H9 (cell line): ENCODE measurements around the gene SCRN3. TPM values are rescaled to one million over a fixed set of nuclear protein-coding genes. Genes with fewer than 3 reads are reported as not detected.

Source experiments
- DNase-seq: peaks from one replicate; pipeline ENCODE4 v3.0.0-alpha.2; 2017
- H2AFZ ChIP-seq: one replicate; pipeline ENCODE4 v1.6.1; 2013; ENCODE audit warnings: mild to moderate bottlenecking, low read length, control low read depth, moderate library complexity
- H2AK5ac ChIP-seq: 2 replicates; pipeline ENCODE4 v1.6.1; 2013; ENCODE audit warnings: low read length, control low read depth, mixed read lengths; ENCODE audit not compliant: insufficient read length
- H2BK120ac ChIP-seq: one replicate; pipeline ENCODE4 v1.6.1; 2013; ENCODE audit warnings: low read depth, mild to moderate bottlenecking, low read length, control low read depth, inconsistent platforms; ENCODE audit not compliant: poor library complexity, severe bottlenecking
- H2BK12ac ChIP-seq: 2 replicates; pipeline ENCODE4 v1.6.1; 2013; ENCODE audit warnings: low read length, control low read depth, mixed read lengths, low read depth; ENCODE audit not compliant: insufficient read length
- H2BK15ac ChIP-seq: 2 replicates; pipeline ENCODE4 v1.6.1; 2013; ENCODE audit warnings: low read depth, low read length, control low read depth
- H2BK20ac ChIP-seq: one replicate; pipeline ENCODE4 v1.6.1; 2013; ENCODE audit warnings: low read depth, mild to moderate bottlenecking, low read length, control low read depth, inconsistent platforms; ENCODE audit not compliant: poor library complexity, severe bottlenecking
- H2BK5ac ChIP-seq: 2 replicates; pipeline ENCODE4 v1.6.1; 2013; ENCODE audit warnings: low read length, control low read depth, mixed read lengths; ENCODE audit not compliant: insufficient read length
- H3K14ac ChIP-seq: 2 replicates; pipeline ENCODE4 v1.6.1; 2013; ENCODE audit warnings: low read length, control low read depth; ENCODE audit not compliant: insufficient read depth
- H3K18ac ChIP-seq: 2 replicates; pipeline ENCODE4 v1.6.1; 2013; ENCODE audit warnings: low read depth, mild to moderate bottlenecking, mixed read lengths, low read length, control low read depth; ENCODE audit not compliant: insufficient read length
- H3K23ac ChIP-seq: 2 replicates; pipeline ENCODE4 v1.6.1; 2013; ENCODE audit warnings: low read length, control low read depth, mixed read lengths, low read depth; ENCODE audit not compliant: insufficient read length
- H3K23me2 ChIP-seq: 2 replicates; pipeline ENCODE4 v1.6.1; 2013; ENCODE audit warnings: low read depth, mild to moderate bottlenecking, mixed read lengths, low read length, control low read depth; ENCODE audit not compliant: insufficient read length, poor library complexity, severe bottlenecking
- H3K27ac ChIP-seq: 2 replicates; pipeline ENCODE4 v1.5.1; 2013; ENCODE audit warnings: low read length, control low read depth, mixed read lengths, low read depth; ENCODE audit not compliant: insufficient read length
- H3K27me3 ChIP-seq: 2 replicates; pipeline ENCODE4 v1.6.1; 2013; ENCODE audit warnings: low read length, control low read depth, inconsistent platforms; ENCODE audit not compliant: insufficient read depth
- H3K4ac ChIP-seq: 2 replicates; pipeline ENCODE4 v1.6.1; 2013; ENCODE audit warnings: low read depth, mild to moderate bottlenecking, control low read depth, inconsistent platforms, low read length, moderate library complexity
- H3K4me1 ChIP-seq: 2 replicates; pipeline ENCODE4 v1.6.1; 2013; ENCODE audit warnings: low read length, control low read depth, inconsistent platforms; ENCODE audit not compliant: insufficient read depth
- H3K4me2 ChIP-seq: 2 replicates; pipeline ENCODE4 v1.6.1; 2013; ENCODE audit warnings: low read length, control low read depth, mixed read lengths; ENCODE audit not compliant: insufficient read length, insufficient read depth
- H3K56ac ChIP-seq: 2 replicates; pipeline ENCODE4 v1.6.1; 2013; ENCODE audit warnings: low read depth, mild to moderate bottlenecking, mixed read lengths, low read length, control low read depth; ENCODE audit not compliant: insufficient read length
- H3K79me1 ChIP-seq: 2 replicates; pipeline ENCODE4 v1.6.1; 2013; ENCODE audit warnings: low read depth, mild to moderate bottlenecking, moderate library complexity, low read length, control low read depth, inconsistent platforms; ENCODE audit not compliant: insufficient read depth, poor library complexity, severe bottlenecking
- H3K79me2 ChIP-seq: 2 replicates; pipeline ENCODE4 v1.6.1; 2013; ENCODE audit warnings: low read length, control low read depth, inconsistent platforms; ENCODE audit not compliant: insufficient read depth
- H3K9ac ChIP-seq: 2 replicates; pipeline ENCODE4 v1.6.1; 2013; ENCODE audit warnings: low read length, control low read depth, mixed read lengths; ENCODE audit not compliant: insufficient read length; ENCODE audit errors: extremely low read depth
- H3K9me3 ChIP-seq: one replicate; pipeline ENCODE4 v1.6.1; 2013; ENCODE audit warnings: low read depth, low read length, inconsistent platforms; ENCODE audit not compliant: control insufficient read depth
- H3T11ph ChIP-seq: one replicate; pipeline ENCODE4 v1.6.1; 2013; ENCODE audit warnings: mild to moderate bottlenecking, low read length, control low read depth, inconsistent platforms
- H4K20me1 ChIP-seq: one replicate; pipeline ENCODE4 v1.6.1; 2013; ENCODE audit not compliant: control insufficient read depth, insufficient read length, insufficient read depth
- H4K5ac ChIP-seq: 2 replicates; pipeline ENCODE4 v1.6.1; 2013; ENCODE audit warnings: low read depth, mild to moderate bottlenecking, mixed read lengths, low read length, control low read depth; ENCODE audit not compliant: insufficient read length
- H4K8ac ChIP-seq: replicated peaks from 2 replicates; pipeline ENCODE4 v1.6.1; 2013; ENCODE audit warnings: low read length, control low read depth, mixed read lengths, low read depth; ENCODE audit not compliant: insufficient read length
- H4K91ac ChIP-seq: 2 replicates; pipeline ENCODE4 v1.6.1; 2013; ENCODE audit warnings: low read depth, mild to moderate bottlenecking, moderate library complexity, mixed read lengths, low read length, control low read depth; ENCODE audit not compliant: insufficient read length
- H3K27ac Mint-ChIP-seq, 3 experiments: 2 replicates in 2 of 3; 3 replicates in 1 of 3; pipeline ENCODE4 v1.8.0; 2020 to 2021; ENCODE audit warnings: mixed read lengths in 3 of 3, mild to moderate bottlenecking in 1 of 3, moderate library complexity in 1 of 3
- H3K27me3 Mint-ChIP-seq: 2 replicates; pipeline ENCODE4 v1.8.0; 2021; ENCODE audit warnings: low read depth, mild to moderate bottlenecking, moderate library complexity, mixed read lengths
- H3K36me3 Mint-ChIP-seq, 3 experiments: 2 replicates in 2 of 3; 3 replicates in 1 of 3; pipeline ENCODE4 v1.8.0; 2020 to 2021; ENCODE audit warnings: low read depth in 3 of 3, mixed read lengths in 3 of 3; ENCODE audit not compliant: insufficient read depth in 1 of 3
- H3K4me1 Mint-ChIP-seq, 2 experiments: 2 replicates each; pipeline ENCODE4 v1.8.0; 2020; ENCODE audit warnings: mixed read lengths in 2 of 2
- H3K4me3 Mint-ChIP-seq, 2 experiments: 2 replicates in 1 of 2; 3 replicates in 1 of 2; pipeline ENCODE4 v1.8.0; 2020 to 2021; ENCODE audit warnings: mild to moderate bottlenecking in 2 of 2, mixed read lengths in 2 of 2, moderate library complexity in 1 of 2
- H3K9me3 Mint-ChIP-seq, 2 experiments: 2 replicates in 1 of 2; 3 replicates in 1 of 2; pipeline ENCODE4 v1.8.0; 2020; ENCODE audit warnings: mild to moderate bottlenecking in 2 of 2, mixed read lengths in 2 of 2, moderate library complexity in 1 of 2
- WGBS: extraction: QIAGEN DNeasy Blood & Tissue Kit; methylation state at CpG from one replicate; pipeline ENCODE4 v1.1.7; 2013; ENCODE audit warnings: missing lambda C conversion rate, low lambda C conversion rate, mixed read lengths; ENCODE audit not compliant: insufficient read length; ENCODE audit errors: extremely low coverage; 5-methylcytosine and 5-hydroxymethylcytosine counted together
- total RNA-seq: library from RNA; stranded (reverse); gene quantifications from 2 replicates; pipeline ENCODE4 v1.2.1, GENCODE V29; 2021
- TF ChIP-seq, protein P1 (sequence below): fragments of 200-600 bp; sonication (generic); conservative IDR thresholded peaks from 3 replicates; pipeline ENCODE4 v1.8.0; 2021; ENCODE audit warnings: antibody characterized with exemption, mild to moderate bottlenecking

The SCRN3 gene
- total RNA-seq, 1 experiment from 2014 or later: 8.7 TPM

DNA sequence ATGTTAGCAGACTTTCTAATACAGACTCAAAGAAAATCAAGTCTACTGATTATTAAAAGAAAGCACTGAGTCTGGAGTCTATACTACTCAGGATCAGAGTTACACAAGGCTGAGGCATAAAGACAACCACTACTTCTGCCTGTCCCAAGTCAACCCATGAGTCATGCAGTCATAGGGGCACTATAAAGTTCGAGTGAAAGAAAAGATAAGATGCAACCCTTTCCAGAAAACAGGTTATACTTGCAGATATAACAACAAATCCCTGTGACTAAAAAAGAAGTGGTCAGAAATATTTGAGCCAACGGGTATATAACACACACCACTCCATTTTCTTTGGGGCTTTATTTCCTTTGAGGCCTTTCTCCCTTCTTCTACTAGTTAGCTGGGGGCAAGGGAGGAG, 18.6 kb upstream of the SCRN3 start:
- no peak overlapping the region for H3T11ph ChIP-seq
- no peak overlapping the region for H3K4ac ChIP-seq
- no peaks in the 10 kb centered on the region for H3K79me1 ChIP-seq
- no peak for DNase-seq
- TF ChIP-seq, protein P1, sequence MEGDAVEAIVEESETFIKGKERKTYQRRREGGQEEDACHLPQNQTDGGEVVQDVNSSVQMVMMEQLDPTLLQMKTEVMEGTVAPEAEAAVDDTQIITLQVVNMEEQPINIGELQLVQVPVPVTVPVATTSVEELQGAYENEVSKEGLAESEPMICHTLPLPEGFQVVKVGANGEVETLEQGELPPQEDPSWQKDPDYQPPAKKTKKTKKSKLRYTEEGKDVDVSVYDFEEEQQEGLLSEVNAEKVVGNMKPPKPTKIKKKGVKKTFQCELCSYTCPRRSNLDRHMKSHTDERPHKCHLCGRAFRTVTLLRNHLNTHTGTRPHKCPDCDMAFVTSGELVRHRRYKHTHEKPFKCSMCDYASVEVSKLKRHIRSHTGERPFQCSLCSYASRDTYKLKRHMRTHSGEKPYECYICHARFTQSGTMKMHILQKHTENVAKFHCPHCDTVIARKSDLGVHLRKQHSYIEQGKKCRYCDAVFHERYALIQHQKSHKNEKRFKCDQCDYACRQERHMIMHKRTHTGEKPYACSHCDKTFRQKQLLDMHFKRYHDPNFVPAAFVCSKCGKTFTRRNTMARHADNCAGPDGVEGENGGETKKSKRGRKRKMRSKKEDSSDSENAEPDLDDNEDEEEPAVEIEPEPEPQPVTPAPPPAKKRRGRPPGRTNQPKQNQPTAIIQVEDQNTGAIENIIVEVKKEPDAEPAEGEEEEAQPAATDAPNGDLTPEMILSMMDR: no peak
- H4K91ac ChIP-seq: no peak overlapping the region
- H4K8ac ChIP-seq: no peak overlapping the region
- no peak overlapping the region for H2BK20ac ChIP-seq
- Mint-ChIP-seq H3K27me3 (no peaks in the 10 kb centered on the region), H3K27ac (no peak overlapping the region), H3K9me3 (no peaks in the 10 kb centered on the region), H3K4me3 (no peak overlapping the region), H3K4me1 (no peaks in the 10 kb centered on the region), H3K36me3 (peaks cover 0 to 30% (median 15%) of the 10 kb centered on the region in 3 experiments; a peak in 5 of 7 replicates)
- no peak overlapping the region for H3K27ac ChIP-seq
- no peak overlapping the region for H3K23ac ChIP-seq
- H3K4me2 ChIP-seq: no peak overlapping the region
- H2BK5ac ChIP-seq: no peak overlapping the region
- H2AK5ac ChIP-seq: no peak overlapping the region
- H3K18ac ChIP-seq: no peak overlapping the region
- H3K79me2 ChIP-seq: no peaks in the 10 kb centered on the region
- H3K23me2 ChIP-seq: no peaks in the 10 kb centered on the region
- H2AFZ ChIP-seq: no peak overlapping the region
- H2BK120ac ChIP-seq: no peak overlapping the region
- no peak overlapping the region for H3K9ac ChIP-seq
- H3K14ac ChIP-seq: no peak overlapping the region
- no CpG with 5 or more reads among the region's 2 CpGs for WGBS
- no peak overlapping the region for H3K56ac ChIP-seq
- H2BK12ac ChIP-seq: no peak overlapping the region
- H3K4me1 ChIP-seq: no peaks in the 10 kb centered on the region
- no peaks in the 10 kb centered on the region for H3K27me3 ChIP-seq
- H2BK15ac ChIP-seq: no peak overlapping the region
- no peaks in the 10 kb centered on the region for H3K9me3 ChIP-seq
- no peaks in the 10 kb centered on the region for H4K20me1 ChIP-seq
- H4K5ac ChIP-seq: no peak overlapping the region
